Activated T-cell treated with anti-CD3 and anti-CD28 coated beads, Interleukin-2, amount 50 U/mL, for 72 hours (primary cell): ENCODE data around the gene DCDC2C. TPM values are rescaled to one million over a fixed set of nuclear protein-coding genes. Genes with fewer than 3 reads are reported as not detected.

Experiments
- ATAC-seq, 2 donors: fragments of 150-1000 bp; cut with Tn5 transposase; replicated peaks in 1 of 2; 2 replicates each; pipeline ENCODE4 v1.10.0; 2021; ENCODE audit warnings: moderate library complexity in 2 of 2, mild to moderate bottlenecking in 1 of 2
- DNase-seq, 2 donors: peaks; one replicate each; pipeline ENCODE4 v3.0.0; 2021 to 2022; ENCODE audit warnings: mixed read lengths in 1 of 2
- H3K27ac Mint-ChIP-seq: one replicate; pipeline ENCODE4 v1.8.0; 2022; ENCODE audit warnings: mild to moderate bottlenecking, moderate library complexity, mixed read lengths
- H3K27me3 Mint-ChIP-seq: one replicate; pipeline ENCODE4 v1.8.0; 2022; ENCODE audit warnings: low read depth, mixed read lengths
- H3K36me3 Mint-ChIP-seq, 2 donors: one replicate each; pipeline ENCODE4 v1.8.0; 2022; ENCODE audit warnings: mixed read lengths in 2 of 2, mild to moderate bottlenecking in 1 of 2; ENCODE audit not compliant: insufficient read depth in 2 of 2
- H3K4me1 Mint-ChIP-seq: one replicate; pipeline ENCODE4 v1.8.0; 2022; ENCODE audit warnings: low read depth, mixed read lengths
- H3K4me3 Mint-ChIP-seq, 2 donors: one replicate each; pipeline ENCODE4 v1.8.0; 2022; ENCODE audit warnings: mild to moderate bottlenecking in 2 of 2, mixed read lengths in 2 of 2, moderate library complexity in 2 of 2
- H3K9me3 Mint-ChIP-seq, 2 donors: one replicate each; pipeline ENCODE4 v1.8.0; 2022; ENCODE audit warnings: mixed read lengths in 2 of 2
- total RNA-seq, 2 donors: library from RNA; stranded (reverse); gene quantifications; one replicate each; pipeline ENCODE4 v1.2.3, GENCODE V29; 2022

DCDC2C gene
- total RNA-seq, 2 donors from 2014 or later, result not detected

GRCh38 chr2:3706892-3707291 is 3.5 kb downstream of the DCDC2C start:
- peaks cover 0 to 2% of the 10 kb centered on the region in 2 donors for H3K9me3 Mint-ChIP-seq
- H3K4me1 Mint-ChIP-seq, result no peaks in the 10 kb centered on the region
- ATAC-seq (no peak), DNase-seq (no peak)
- no peak overlapping the region for H3K27ac Mint-ChIP-seq
- H3K27me3 Mint-ChIP-seq, result peaks cover 46% of the 10 kb centered on the region
- H3K4me3 Mint-ChIP-seq, result no peak overlapping the region
- H3K36me3 Mint-ChIP-seq, result peaks cover 2 to 3% of the 10 kb centered on the region in 2 donors

- Mint-ChIP-seq H3K4me1 (no peaks in the 10 kb centered on the region), H3K27me3 (peaks cover 33% of the 10 kb centered on the region), H3K36me3 (peaks cover 2 to 3% of the 10 kb centered on the region in 2 donors), H3K27ac (no peak overlapping the region), H3K9me3 (peaks cover 0 to 2% of the 10 kb centered on the region in 2 donors), H3K4me3 (no peak overlapping the region)
- DNase-seq (no peak), ATAC-seq (no peak)
These were observed 5.2 kb downstream of the DCDC2C start for GRCh38 chr2:3708576-3708975.

- ATAC-seq (no peak), DNase-seq (no peak)
- Mint-ChIP-seq H3K27ac (no peak overlapping the region), H3K4me3 (no peak overlapping the region), H3K9me3 (peaks cover 0 to 2% of the 10 kb centered on the region in 2 donors), H3K4me1 (no peaks in the 10 kb centered on the region), H3K36me3 (peaks cover 2 to 3% of the 10 kb centered on the region in 2 donors), H3K27me3 (peaks cover 33% of the 10 kb centered on the region)
These were observed 5.8 kb downstream of the DCDC2C start for GRCh38 chr2:3709225-3709624.

- no peak overlapping the region for H3K27ac Mint-ChIP-seq
These were observed 9.0 kb downstream of the DCDC2C start for GRCh38 chr2:3712424-3712823.

GRCh38 chr2:3712831-3713503 is 9.6 kb downstream of the DCDC2C start:
- ATAC-seq, result no peak
- Mint-ChIP-seq H3K27me3 (peaks cover 14% of the 10 kb centered on the region), H3K9me3 (peaks cover 0 to 2% of the 10 kb centered on the region in 2 donors)

More at GRCh38 chr2:3712424-3712823, 9.0 kb downstream of the DCDC2C start:
- ATAC-seq (no peak), DNase-seq (no peak)
- Mint-ChIP-seq H3K4me1 (no peaks in the 10 kb centered on the region), H3K4me3 (no peak overlapping the region), H3K9me3 (peaks cover 0 to 2% of the 10 kb centered on the region in 2 donors), H3K36me3 (no peaks in the 10 kb centered on the region), H3K27me3 (peaks cover 18% of the 10 kb centered on the region)

GRCh38 chr2:3718679-3719078 is 15.3 kb downstream of the DCDC2C start:
- no peak for ATAC-seq
- no peaks in the 10 kb centered on the region for H3K4me1 Mint-ChIP-seq
- H3K27ac Mint-ChIP-seq, result no peak overlapping the region
- H3K9me3 Mint-ChIP-seq, result peaks cover 3 to 9% of the 10 kb centered on the region in 2 donors
- no peak for DNase-seq
- peaks cover 0 to 2% of the 10 kb centered on the region in 2 donors for H3K36me3 Mint-ChIP-seq
- H3K27me3 Mint-ChIP-seq, result peaks cover 7% of the 10 kb centered on the region
- H3K4me3 Mint-ChIP-seq, result no peak overlapping the region

More at GRCh38 chr2:3712831-3713503, 9.6 kb downstream of the DCDC2C start:
- DNase-seq, result no peak
- Mint-ChIP-seq H3K27ac (no peak overlapping the region), H3K4me3 (no peak overlapping the region), H3K4me1 (no peaks in the 10 kb centered on the region), H3K36me3 (no peaks in the 10 kb centered on the region)

GRCh38 chr2:3725002-3725401 is 21.6 kb downstream of the DCDC2C start:
- H3K9me3 Mint-ChIP-seq, result peaks cover 3 to 7% of the 10 kb centered on the region in 2 donors
- H3K4me3 Mint-ChIP-seq, result no peak overlapping the region
- peaks cover 0 to 2% of the 10 kb centered on the region in 2 donors for H3K36me3 Mint-ChIP-seq
- no peaks in the 10 kb centered on the region for H3K4me1 Mint-ChIP-seq
- H3K27ac Mint-ChIP-seq, result no peak overlapping the region
- peaks cover 21% of the 10 kb centered on the region for H3K27me3 Mint-ChIP-seq
- ATAC-seq (no peak), DNase-seq (no peak)

- no peak for ATAC-seq
- Mint-ChIP-seq H3K36me3 (peaks cover 0 to 2% of the 10 kb centered on the region in 2 donors), H3K4me1 (no peaks in the 10 kb centered on the region), H3K27me3 (peaks cover 21% of the 10 kb centered on the region), H3K27ac (no peak overlapping the region), H3K4me3 (no peak overlapping the region), H3K9me3 (peaks cover 3 to 7% of the 10 kb centered on the region in 2 donors)
- no peak for DNase-seq
These were observed 22.3 kb downstream of the DCDC2C start for GRCh38 chr2:3725458-3726250.

GRCh38 chr2:3726511-3726910 is 23.1 kb downstream of the DCDC2C start:
- no peak for ATAC-seq
- Mint-ChIP-seq H3K4me3 (no peak overlapping the region), H3K36me3 (peaks cover 0 to 2% of the 10 kb centered on the region in 2 donors), H3K4me1 (no peaks in the 10 kb centered on the region), H3K27me3 (peaks cover 22% of the 10 kb centered on the region), H3K9me3 (peaks cover 2 to 3% of the 10 kb centered on the region in 2 donors), H3K27ac (no peak overlapping the region)
- DNase-seq, result no peak

DNA sequence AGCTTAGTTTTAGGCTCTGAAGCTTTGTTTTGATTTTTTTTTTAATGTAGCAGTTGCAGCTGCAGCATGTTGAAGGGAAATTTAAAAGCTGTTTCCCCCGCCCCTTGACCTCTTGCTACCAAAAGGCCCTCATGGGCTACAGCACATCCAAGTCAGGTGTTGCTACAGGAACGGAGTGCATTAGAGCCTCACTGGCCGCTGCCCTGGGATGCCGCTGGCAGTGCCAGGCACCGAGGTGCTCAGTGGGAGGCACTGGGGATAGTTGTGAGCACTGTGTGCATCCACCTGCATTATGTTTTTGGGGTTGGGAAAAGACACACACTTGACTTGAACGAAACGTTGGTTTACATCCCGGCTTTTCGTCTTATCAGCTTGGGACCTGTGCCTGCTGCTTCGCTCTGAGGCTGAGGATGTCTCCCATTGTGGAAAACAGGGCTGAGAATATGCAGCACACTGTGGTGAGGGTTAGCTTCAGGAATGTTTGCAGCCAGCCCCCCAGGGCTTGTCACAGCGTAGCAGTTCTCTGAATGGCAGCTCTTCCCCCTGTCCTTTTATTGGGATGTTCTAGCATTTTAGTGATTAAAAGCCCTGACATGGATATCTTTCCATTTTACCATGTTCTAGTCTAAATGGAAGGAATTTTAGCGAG is 24.1 kb downstream of the DCDC2C start:
- Mint-ChIP-seq H3K27me3 (peaks cover 28% of the 10 kb centered on the region), H3K9me3 (no peaks in the 10 kb centered on the region), H3K4me1 (no peaks in the 10 kb centered on the region), H3K36me3 (no peaks in the 10 kb centered on the region), H3K27ac (no peak overlapping the region), H3K4me3 (no peak overlapping the region)
- ATAC-seq (no peak), DNase-seq (no peak)

DNA sequence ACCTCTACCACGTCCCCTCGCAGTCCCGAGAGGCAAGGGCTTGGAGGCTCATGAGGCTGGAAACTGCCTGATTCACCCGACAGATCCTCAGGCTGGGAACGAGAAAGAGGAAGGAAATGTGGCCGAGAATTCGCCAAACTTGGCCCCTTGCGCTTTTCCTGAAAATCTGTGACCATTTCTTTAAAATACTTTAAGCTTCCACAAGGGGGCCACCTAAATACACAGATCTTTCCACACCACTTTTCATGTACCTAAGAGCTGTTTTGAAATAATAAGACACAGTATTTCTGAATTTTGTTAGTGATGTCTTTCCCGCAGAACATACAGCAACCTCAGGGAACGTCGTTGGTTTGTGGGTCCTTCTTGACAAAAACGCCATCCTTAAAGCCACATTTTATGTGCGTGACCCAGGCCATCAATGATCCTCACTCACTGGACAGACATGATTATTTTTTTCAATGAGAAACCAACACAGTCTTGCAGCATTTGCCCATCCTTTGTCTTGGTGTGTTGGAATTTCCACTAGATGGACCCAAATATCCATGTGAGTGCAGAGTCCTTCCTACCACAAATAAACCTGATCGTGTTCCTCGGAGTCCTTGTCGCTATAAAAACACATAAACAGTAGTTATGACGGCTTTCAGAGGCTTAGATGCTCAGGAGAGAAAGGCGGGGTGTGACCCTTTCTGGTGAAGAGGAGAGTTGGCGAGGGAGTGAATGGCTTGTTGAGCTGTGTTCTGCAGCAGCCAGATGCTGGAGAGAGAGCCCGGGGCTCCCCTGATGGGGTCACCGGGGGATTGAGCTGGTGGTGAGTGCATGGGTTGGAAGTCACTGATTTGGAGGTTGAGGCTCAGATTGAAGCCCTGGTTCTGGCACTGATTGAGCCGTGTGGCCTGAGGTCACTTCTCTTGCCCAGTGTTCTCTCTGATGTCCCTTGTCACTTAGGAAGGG is 25.0 kb downstream of the DCDC2C start:
- ATAC-seq (no peak), DNase-seq (no peak)
- no peaks in the 10 kb centered on the region for H3K9me3 Mint-ChIP-seq
- no peak overlapping the region for H3K27ac Mint-ChIP-seq
- H3K4me1 Mint-ChIP-seq, result no peaks in the 10 kb centered on the region
- H3K36me3 Mint-ChIP-seq, result no peaks in the 10 kb centered on the region
- peaks cover 23% of the 10 kb centered on the region for H3K27me3 Mint-ChIP-seq
- H3K4me3 Mint-ChIP-seq, result no peak overlapping the region

DNA sequence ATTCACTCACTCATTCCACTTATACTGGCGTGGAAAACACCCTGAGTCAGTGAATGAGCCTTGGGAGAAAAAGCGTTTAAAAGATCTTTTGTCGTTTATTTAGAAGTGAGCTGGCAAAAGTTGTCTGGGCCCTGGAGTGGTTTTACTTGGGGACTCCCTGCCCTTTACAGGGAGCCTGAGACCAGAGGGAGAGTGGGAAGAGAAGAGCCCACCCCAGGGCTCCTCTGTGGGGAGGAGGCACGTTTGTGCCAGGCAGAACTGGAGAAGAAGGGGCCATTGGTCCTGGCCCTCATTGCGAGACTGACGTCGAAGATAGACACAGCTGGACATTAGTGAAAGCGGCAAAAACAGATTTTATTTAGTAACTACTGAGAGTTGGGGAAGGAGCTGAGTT is 25.7 kb downstream of the DCDC2C start:
- ATAC-seq, result no peak
- Mint-ChIP-seq H3K36me3 (no peaks in the 10 kb centered on the region), H3K4me1 (no peaks in the 10 kb centered on the region), H3K4me3 (no peak overlapping the region), H3K27me3 (peaks cover 21% of the 10 kb centered on the region), H3K9me3 (no peaks in the 10 kb centered on the region), H3K27ac (no peak overlapping the region)
- no peak for DNase-seq
